CD4-positive, CD25-positive, alpha-beta regulatory T cell (primary cell): ENCODE results near the gene PALLD. TPM values are rescaled to one million over a fixed set of nuclear protein-coding genes. Genes with fewer than 3 reads are reported as not detected.

Source experiments
- ATAC-seq, 2 donors: fragments of 150-1000 bp; cut with Tn5 transposase; one replicate each; pipeline ENCODE4 v1.10.0; 2021; ENCODE audit warnings: low read depth in 2 of 2, moderate number of reproducible peaks in 2 of 2, moderate library complexity in 1 of 2
- DNase-seq, 3 donors: peaks; one replicate each; pipeline versions ENCODE4 v3.0.0 to v3.0.0-alpha.2; 2012 to 2022; ENCODE audit warnings: mixed read lengths in 1 of 3
- H3K27ac ChIP-seq: one replicate; pipeline ENCODE4 v1.7.0; 2013; ENCODE audit warnings: mild to moderate bottlenecking, low read length; ENCODE audit not compliant: insufficient read depth, poor library complexity, severe bottlenecking
- H3K27me3 ChIP-seq: one replicate; pipeline ENCODE4 v1.7.0; 2013; ENCODE audit warnings: low read length; ENCODE audit not compliant: control insufficient read depth, insufficient read depth
- H3K36me3 ChIP-seq: one replicate; pipeline ENCODE4 v1.7.0; 2013; ENCODE audit warnings: mild to moderate bottlenecking, low read length, moderate library complexity; ENCODE audit not compliant: control insufficient read depth, insufficient read depth
- H3K4me1 ChIP-seq: 2 replicates; pipeline ENCODE4 v1.7.0; 2013; ENCODE audit warnings: mild to moderate bottlenecking, low read length; ENCODE audit not compliant: insufficient read depth, control insufficient read depth, poor library complexity, severe bottlenecking
- H3K4me3 ChIP-seq: one replicate; pipeline ENCODE4 v1.7.0; 2013; ENCODE audit warnings: low read depth, mild to moderate bottlenecking, low read length, moderate library complexity
- H3K9me3 ChIP-seq, 2 experiments: 1 replicate in 1 of 2; 2 replicates in 1 of 2; pipeline ENCODE4 v1.7.0; 2013; ENCODE audit warnings: low read length in 2 of 2, mild to moderate bottlenecking in 1 of 2, moderate library complexity in 1 of 2; ENCODE audit not compliant: control insufficient read depth in 2 of 2
- H3K27ac Mint-ChIP-seq, 3 donors: one replicate each; pipeline ENCODE4 v1.8.0; 2020 to 2022; ENCODE audit warnings: mild to moderate bottlenecking in 3 of 3, mixed read lengths in 3 of 3, moderate library complexity in 2 of 3
- H3K27me3 Mint-ChIP-seq: one replicate; pipeline ENCODE4 v1.8.0; 2022; ENCODE audit warnings: mild to moderate bottlenecking, mixed read lengths
- H3K36me3 Mint-ChIP-seq: one replicate; pipeline ENCODE4 v1.8.0; 2020; ENCODE audit warnings: mixed read lengths
- H3K4me1 Mint-ChIP-seq, 4 donors: one replicate each; pipeline ENCODE4 v1.8.0; 2020 to 2022; ENCODE audit warnings: mixed read lengths in 4 of 4, mild to moderate bottlenecking in 1 of 4
- H3K4me3 Mint-ChIP-seq, 4 donors: one replicate each; pipeline ENCODE4 v1.8.0; 2020 to 2022; ENCODE audit warnings: mild to moderate bottlenecking in 4 of 4, mixed read lengths in 4 of 4, moderate library complexity in 3 of 4
- H3K9me3 Mint-ChIP-seq, 7 donors: one replicate each; pipeline ENCODE4 v1.8.0; 2020 to 2022; ENCODE audit warnings: mixed read lengths in 7 of 7, mild to moderate bottlenecking in 3 of 7, moderate library complexity in 2 of 7
- polyA plus RNA-seq, 4 donors: library from polyadenylated mRNA; unstranded; fragments of 300-500 nt; fragmentation: Illumina TruSeq; gene quantifications; one replicate each; pipeline ENCODE4 v1.2.3, GENCODE V29; 2021
- total RNA-seq: library from RNA; stranded (reverse); gene quantifications from one replicate; pipeline ENCODE4 v1.2.3, GENCODE V29; 2022

PALLD gene
- total and polyA plus RNA-seq, 5 donors from 2014 or later: 0.37 to 1.9 (median 0.76) TPM; not detected in 1

DNA sequence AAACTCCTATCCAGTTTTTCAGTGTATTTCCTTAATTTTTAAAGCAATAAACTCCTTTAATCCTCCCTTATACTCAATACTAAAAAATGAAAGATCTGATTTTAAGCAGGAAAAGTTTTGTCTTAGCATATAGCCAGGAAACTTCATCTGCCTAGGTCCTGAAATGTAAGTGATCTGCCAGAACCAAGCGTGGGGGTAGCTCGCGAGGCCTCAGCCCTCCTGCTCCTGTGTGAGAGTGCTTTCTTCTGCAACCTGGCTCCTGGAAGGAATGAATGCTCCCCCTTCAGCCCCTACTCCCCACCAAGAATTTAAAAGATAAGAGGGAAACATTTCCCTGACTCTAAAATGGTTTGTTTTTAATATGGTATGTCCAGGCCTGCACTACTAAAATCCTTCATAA is 353.1 kb downstream of the PALLD start:
- H3K9me3 ChIP-seq: no peaks in the 10 kb centered on the region
- Mint-ChIP-seq H3K4me1 (peaks cover 0 to 10% (median 2%) of the 10 kb centered on the region in 4 donors), H3K9me3 (peaks cover 0 to 3% (median 0%) of the 10 kb centered on the region in 7 donors), H3K36me3 (no peaks in the 10 kb centered on the region), H3K27me3 (peaks cover 4% of the 10 kb centered on the region), H3K27ac (no peak overlapping the region), H3K4me3 (no peak overlapping the region)
- no peaks in the 10 kb centered on the region for H3K27me3 ChIP-seq
- no peaks in the 10 kb centered on the region for H3K4me1 ChIP-seq
- no peak overlapping the region for H3K27ac ChIP-seq
- no peak for ATAC-seq
- H3K4me3 ChIP-seq: no peak overlapping the region
- no peaks in the 10 kb centered on the region for H3K36me3 ChIP-seq
- DNase-seq: no peak

DNA sequence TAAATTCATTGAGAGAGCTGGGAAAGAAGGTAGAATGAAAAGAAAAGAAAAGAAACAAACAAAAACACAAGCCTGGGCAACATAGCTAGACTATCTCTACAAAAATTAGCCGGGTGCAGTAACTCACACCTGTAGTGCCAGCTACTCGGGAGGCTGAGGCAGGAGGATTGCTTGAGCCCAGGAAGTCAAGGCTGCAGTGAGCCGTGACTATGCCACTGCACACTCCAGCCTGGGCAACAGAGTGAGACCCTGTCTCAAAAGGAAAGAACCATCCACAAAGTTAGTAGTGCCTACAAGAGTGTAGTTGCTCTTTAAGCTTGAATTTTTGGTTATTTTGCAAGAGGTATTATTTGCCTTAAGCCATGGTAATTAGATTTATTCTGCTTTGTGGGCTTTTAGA is 355.5 kb downstream of the PALLD start:
- Histone ChIP-seq H3K9me3 (no peaks in the 10 kb centered on the region), H3K36me3 (no peaks in the 10 kb centered on the region), H3K27ac (no peak overlapping the region), H3K4me3 (no peak overlapping the region), H3K4me1 (no peaks in the 10 kb centered on the region), H3K27me3 (no peaks in the 10 kb centered on the region)
- Mint-ChIP-seq H3K36me3 (no peaks in the 10 kb centered on the region), H3K4me3 (no peak overlapping the region), H3K27me3 (peaks cover 4% of the 10 kb centered on the region), H3K4me1 (peaks cover 0 to 10% (median 2%) of the 10 kb centered on the region in 4 donors), H3K9me3 (peaks cover 0 to 3% (median 0%) of the 10 kb centered on the region in 7 donors), H3K27ac (no peak overlapping the region)
- ATAC-seq (no peak), DNase-seq (no peak)

DNA sequence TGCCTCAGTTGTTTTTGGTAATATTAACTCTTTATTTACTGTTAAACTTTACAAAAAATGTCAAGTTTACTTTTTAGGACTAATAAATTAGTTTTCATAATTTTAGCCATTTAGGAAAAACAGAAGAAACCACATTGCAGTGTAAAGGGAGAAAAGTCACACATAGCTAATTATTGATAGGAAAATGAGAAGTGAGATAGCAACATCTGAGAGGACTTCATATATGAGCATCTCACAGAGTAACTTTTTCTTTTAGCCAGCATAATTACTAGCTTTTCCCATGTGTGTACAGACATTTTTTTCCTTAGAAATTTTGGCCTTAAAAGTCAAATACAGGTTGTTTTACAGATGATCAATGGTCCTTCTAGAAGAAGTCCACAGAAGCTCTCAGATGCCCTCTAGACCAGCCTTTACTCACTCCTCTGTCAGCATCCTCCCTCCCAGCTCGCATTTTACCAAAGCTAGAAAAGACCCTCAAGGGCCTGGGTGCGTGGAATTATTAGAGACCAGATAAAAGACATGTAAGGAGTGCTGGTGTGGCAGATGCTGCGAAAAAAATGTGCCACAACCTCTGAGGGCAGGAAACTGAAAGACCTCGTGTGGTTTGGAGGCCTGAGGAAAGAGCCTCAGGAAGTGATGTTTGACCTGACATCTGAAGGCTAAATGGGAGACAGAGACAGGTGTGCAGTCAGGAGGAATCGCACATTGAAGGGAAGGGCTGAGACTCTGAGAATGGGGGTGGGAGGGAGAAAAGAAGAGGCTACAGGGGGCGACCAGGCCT is 356.3 kb downstream of the PALLD start:
- Histone ChIP-seq H3K27ac (no peak overlapping the region), H3K9me3 (no peaks in the 10 kb centered on the region), H3K27me3 (no peaks in the 10 kb centered on the region), H3K36me3 (no peaks in the 10 kb centered on the region), H3K4me1 (no peaks in the 10 kb centered on the region), H3K4me3 (no peak overlapping the region)
- peaks cover 0 to 10% (median 2%) of the 10 kb centered on the region in 4 donors for H3K4me1 Mint-ChIP-seq
- no peak overlapping the region for H3K4me3 Mint-ChIP-seq
- no peak for ATAC-seq
- no peaks in the 10 kb centered on the region for H3K36me3 Mint-ChIP-seq
- DNase-seq: peak in 1 of 3 donors; percentile 19
- no peak overlapping the region for H3K27ac Mint-ChIP-seq
- H3K9me3 Mint-ChIP-seq: peaks cover 0 to 3% (median 0%) of the 10 kb centered on the region in 7 donors
- H3K27me3 Mint-ChIP-seq: peaks cover 3% of the 10 kb centered on the region

DNA sequence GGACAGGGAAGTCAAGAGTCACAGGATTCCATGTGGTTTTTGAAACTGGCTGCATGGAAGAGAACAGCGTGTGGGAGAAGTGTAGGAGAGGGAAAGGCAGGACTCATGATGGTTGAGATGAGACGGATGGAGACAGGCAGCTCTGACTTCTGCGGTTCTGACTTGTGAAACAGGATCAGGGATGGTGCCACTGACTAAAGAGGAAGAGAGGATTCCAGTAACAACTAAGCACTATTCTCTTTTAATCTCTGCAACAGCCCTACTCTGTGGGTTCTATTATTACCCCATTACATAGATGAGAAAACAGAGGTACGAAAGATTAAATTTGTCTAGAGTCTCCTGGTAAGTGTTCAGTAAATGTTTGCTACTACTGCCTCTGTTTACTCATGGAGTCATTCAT is 356.9 kb downstream of the PALLD start:
- no peak overlapping the region for H3K4me3 ChIP-seq
- H3K27ac ChIP-seq: no peak overlapping the region
- Mint-ChIP-seq H3K4me1 (peaks cover 0 to 10% (median 2%) of the 10 kb centered on the region in 4 donors), H3K4me3 (no peak overlapping the region), H3K27me3 (no peaks in the 10 kb centered on the region), H3K9me3 (peaks cover 0 to 3% (median 0%) of the 10 kb centered on the region in 7 donors), H3K36me3 (no peaks in the 10 kb centered on the region), H3K27ac (no peak overlapping the region)
- H3K27me3 ChIP-seq: no peaks in the 10 kb centered on the region
- DNase-seq (no peak), ATAC-seq (no peak)
- H3K36me3 ChIP-seq: no peaks in the 10 kb centered on the region
- no peaks in the 10 kb centered on the region for H3K9me3 ChIP-seq
- no peaks in the 10 kb centered on the region for H3K4me1 ChIP-seq

DNA sequence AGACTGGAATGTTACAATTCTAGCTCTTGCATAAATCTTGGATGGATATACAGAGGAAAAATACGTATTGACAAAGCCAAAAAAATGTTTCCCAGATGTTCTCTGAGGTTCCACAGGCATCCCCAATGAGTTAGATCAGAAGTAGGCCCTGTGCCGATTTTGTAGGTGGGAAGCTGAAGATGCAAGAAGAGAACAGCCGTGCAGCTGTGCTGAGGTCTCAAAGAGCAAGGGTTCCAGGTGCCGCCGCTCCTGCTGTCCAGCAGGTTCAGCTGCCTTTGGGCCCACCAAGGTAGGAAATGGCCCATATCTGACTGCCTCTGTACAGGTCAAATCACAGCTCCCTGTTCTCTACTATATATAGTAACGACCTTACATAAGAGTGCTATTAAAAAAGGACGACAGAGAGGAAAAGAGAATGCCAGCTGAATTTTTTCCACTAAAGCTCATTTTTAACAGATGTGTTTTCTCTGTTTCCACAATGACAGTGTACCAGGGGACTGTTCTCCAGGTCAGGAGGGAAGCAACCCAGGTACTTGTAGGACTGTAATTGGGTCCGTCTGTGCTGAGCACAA is 357.6 kb downstream of the PALLD start:
- DNase-seq: no peak
- H3K4me1 Mint-ChIP-seq: peaks cover 0 to 7% (median 2%) of the 10 kb centered on the region in 4 donors
- no peak overlapping the region for H3K4me3 Mint-ChIP-seq
- H3K9me3 ChIP-seq: no peaks in the 10 kb centered on the region
- no peaks in the 10 kb centered on the region for H3K36me3 ChIP-seq
- H3K36me3 Mint-ChIP-seq: no peaks in the 10 kb centered on the region
- ATAC-seq: no peak
- peaks cover 0 to 3% (median 0%) of the 10 kb centered on the region in 7 donors for H3K9me3 Mint-ChIP-seq
- no peaks in the 10 kb centered on the region for H3K4me1 ChIP-seq
- H3K27ac Mint-ChIP-seq: no peak overlapping the region
- no peak overlapping the region for H3K27ac ChIP-seq
- H3K27me3 Mint-ChIP-seq: no peaks in the 10 kb centered on the region
- no peak overlapping the region for H3K4me3 ChIP-seq
- no peaks in the 10 kb centered on the region for H3K27me3 ChIP-seq

DNA sequence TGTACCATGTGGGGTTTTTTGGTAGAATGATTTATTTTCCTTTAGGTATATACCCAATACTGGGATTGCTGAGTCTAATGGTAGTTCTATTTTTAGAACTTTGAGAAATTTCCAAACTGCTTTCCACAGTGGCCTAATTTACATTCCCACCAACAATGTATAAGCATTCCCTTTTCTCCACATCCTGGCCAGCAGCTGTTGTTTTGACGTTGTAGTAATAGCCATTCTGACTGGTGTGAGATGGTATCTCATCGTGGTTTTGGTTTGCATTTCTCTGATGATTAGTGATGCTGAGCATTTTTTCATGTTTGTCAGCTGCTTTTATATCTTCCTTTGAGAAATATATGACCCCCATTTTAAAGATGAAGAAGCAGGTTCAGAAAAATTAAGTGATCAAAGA is 359.5 kb downstream of the PALLD start:
- Histone ChIP-seq H3K4me1 (no peaks in the 10 kb centered on the region), H3K27ac (no peak overlapping the region), H3K27me3 (no peaks in the 10 kb centered on the region), H3K9me3 (no peaks in the 10 kb centered on the region), H3K4me3 (no peak overlapping the region), H3K36me3 (no peaks in the 10 kb centered on the region)
- Mint-ChIP-seq H3K4me1 (peaks cover 0 to 7% (median 2%) of the 10 kb centered on the region in 4 donors), H3K27me3 (peaks cover 5% of the 10 kb centered on the region), H3K9me3 (no peaks in the 10 kb centered on the region), H3K36me3 (peaks cover 3% of the 10 kb centered on the region), H3K27ac (no peak overlapping the region), H3K4me3 (no peak overlapping the region)
- ATAC-seq (no peak), DNase-seq (no peak)

DNA sequence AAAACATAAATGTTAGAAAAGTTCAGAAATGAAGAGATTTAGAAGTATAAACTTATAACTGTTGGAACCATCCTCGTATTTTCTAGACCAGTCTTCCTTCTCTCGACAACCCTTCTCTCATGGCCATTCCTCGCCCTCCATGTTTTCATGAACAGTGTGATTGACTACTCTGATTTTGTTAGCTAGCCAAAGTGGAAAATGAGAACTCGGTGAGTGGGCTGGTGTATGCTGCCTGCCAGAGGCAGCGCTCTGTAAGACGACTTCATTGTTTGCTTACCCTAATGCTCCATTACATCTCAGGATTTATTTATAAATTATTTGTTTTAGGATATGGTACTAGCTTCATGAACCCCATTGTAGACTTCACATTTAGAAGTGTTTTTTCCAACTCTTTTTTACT is 360.2 kb downstream of the PALLD start:
- DNase-seq: no peak

More for the DNA sequence above, 360.2 kb downstream of the PALLD start:
- H3K4me1 Mint-ChIP-seq: peaks cover 0 to 7% (median 2%) of the 10 kb centered on the region in 4 donors
- H3K9me3 ChIP-seq: no peaks in the 10 kb centered on the region
- H3K27me3 ChIP-seq: no peaks in the 10 kb centered on the region
- H3K27ac Mint-ChIP-seq: no peak overlapping the region
- no peak for ATAC-seq
- H3K4me3 ChIP-seq: no peak overlapping the region
- peaks cover 5% of the 10 kb centered on the region for H3K27me3 Mint-ChIP-seq
- H3K4me1 ChIP-seq: no peaks in the 10 kb centered on the region
- no peaks in the 10 kb centered on the region for H3K36me3 ChIP-seq
- H3K27ac ChIP-seq: no peak overlapping the region
- H3K36me3 Mint-ChIP-seq: peaks cover 3% of the 10 kb centered on the region
- no peaks in the 10 kb centered on the region for H3K9me3 Mint-ChIP-seq
- H3K4me3 Mint-ChIP-seq: no peak overlapping the region
